Ascending aorta (tissue), 2 donors: ENCODE measurements around the gene TPX2. TPM values are rescaled to one million over a fixed set of nuclear protein-coding genes. Genes with fewer than 3 reads are reported as not detected.

Experiments used
- DNase-seq, 2 donors: peaks; one replicate each; pipeline ENCODE4 v3.0.0-alpha.2; 2019; ENCODE audit warnings: low spot score in 2 of 2
- H3K27ac ChIP-seq, 2 donors: fragments of 200-600 bp; sonication (generic); one replicate each; pipeline ENCODE4 v1.5.1; 2016 to 2017; ENCODE audit warnings: mild to moderate bottlenecking in 1 of 2
- H3K27me3 ChIP-seq: fragments of 200-600 bp; sonication (generic); one replicate; pipeline ENCODE4 v1.5.1; 2017
- H3K36me3 ChIP-seq, 2 donors: fragments of 200-600 bp; sonication (generic); one replicate each; pipeline ENCODE4 v1.5.1; 2016
- H3K4me1 ChIP-seq, 2 donors: fragments of 200-600 bp; sonication (generic); one replicate each; pipeline ENCODE4 v1.5.1; 2016 to 2017; ENCODE audit warnings: mild to moderate bottlenecking in 1 of 2
- H3K4me3 ChIP-seq, 2 donors: fragments of 200-600 bp; sonication (generic); one replicate each; pipeline ENCODE4 v1.5.1; 2016 to 2017; ENCODE audit warnings: mild to moderate bottlenecking in 1 of 2
- H3K9me3 ChIP-seq, 2 donors: fragments of 200-600 bp; sonication (generic); one replicate each; pipeline ENCODE4 v1.5.1; 2016
- CTCF ChIP-seq, 3 experiments: fragments of 200-600 bp in 2 of 3; fragments of 450-650 bp in 1 of 3; sonication (generic) in 2 of 3; IDR thresholded peaks; one replicate each; pipeline ENCODE4 v1.5.1; 2016 to 2019; ENCODE audit warnings: antibody characterized with exemption in 3 of 3, mild to moderate bottlenecking in 1 of 3, moderate library complexity in 1 of 3
- intact Hi-C: fragments of 100-400 bp; cut with DNase I; formaldehyde crosslinking; loops from one replicate; pipeline ENCODE4 v1.15.1; 2023
- total RNA-seq: library from RNA; depleted of rRNA; stranded (reverse); fragments of >200 nt; gene quantifications from one replicate; pipeline ENCODE4 v1.1.0, GENCODE V29; 2016

The TPX2 gene
- total RNA-seq, 1 donor from 2014 or later, result not detected

GRCh38 chr20:31848088-31848999, 109.3 kb downstream of the TPX2 start:
- TF ChIP-seq CTCF (IDR thresholded peaks at IDR 0.05), result no peak
- H3K4me3 ChIP-seq, result no peak overlapping the region
- H3K4me1 ChIP-seq, result peaks cover 11 to 12% of the 10 kb centered on the region in 2 donors
- no peaks in the 10 kb centered on the region for H3K9me3 ChIP-seq
- intact Hi-C loops, result loop anchor here (10.0 kb wide), 1 partner anchor 124 kb away; the partner anchor contains the start of gene BCL2L1
- H3K27ac ChIP-seq, result no peak overlapping the region
- H3K36me3 ChIP-seq, result no peaks in the 10 kb centered on the region
- H3K27me3 ChIP-seq, result no peaks in the 10 kb centered on the region
- no peak for DNase-seq

- no peak for TF ChIP-seq CTCF (IDR thresholded peaks at IDR 0.05)
- no peaks in the 10 kb centered on the region for H3K36me3 ChIP-seq
- no peaks in the 10 kb centered on the region for H3K9me3 ChIP-seq
- peaks cover 9% of the 10 kb centered on the region in 2 donors for H3K4me1 ChIP-seq
- no peaks in the 10 kb centered on the region for H3K27me3 ChIP-seq
- H3K4me3 ChIP-seq, result no peak overlapping the region
- intact Hi-C loops, result loop anchor here (10.0 kb wide), 1 partner anchor 125 kb away; the partner anchor contains the start of gene BCL2L1
- H3K27ac ChIP-seq, result no peak overlapping the region
- DNase-seq, result no peak
These were observed 110.3 kb downstream of the TPX2 start for GRCh38 chr20:31849306-31849930.

Other genes with a start within 250 kb of the TPX2 start
- 84.9 TPM for gene HM13, start 224.8 kb upstream of the TPX2 start, total RNA-seq
- 3,326 TPM for gene ID1, start 134.0 kb upstream of the TPX2 start, total RNA-seq
- gene COX4I2, start 101.4 kb upstream of the TPX2 start, total RNA-seq, result 61.4 TPM
- 200 TPM for gene BCL2L1, start 16.4 kb upstream of the TPX2 start, total RNA-seq
- not detected for gene MYLK2, start 80.1 kb downstream of the TPX2 start, total RNA-seq
- 21.8 TPM for gene FOXS1, start 106.3 kb downstream of the TPX2 start, total RNA-seq
- gene DUSP15, start 131.2 kb downstream of the TPX2 start, total RNA-seq, result 13.0 TPM
- gene TTLL9, start 131.3 kb downstream of the TPX2 start, total RNA-seq, result not detected
- 1.7 TPM for gene PDRG1, start 212.8 kb downstream of the TPX2 start, total RNA-seq
- not detected for gene XKR7, start 228.9 kb downstream of the TPX2 start, total RNA-seq